Astrocyte of the cerebellum (primary cell): ENCODE results near the gene ZFP36L2.

Experiments used
- DNase-seq: peaks from one replicate; pipeline ENCODE4 v3.0.0-alpha.2; 2011; ENCODE audit warnings: low read depth
- H3K4me3 ChIP-seq: 2 replicates; pipeline ENCODE4 v1.5.1; 2011; ENCODE audit warnings: mild to moderate bottlenecking, low read depth, low read length, moderate library complexity
- in situ Hi-C: cut with HindIII; loops from 2 replicates; pipeline ENCODE4 v1.10.0; 2017; ENCODE audit warnings: low sequenced_read_pairs
- TF ChIP-seq, protein P1 (sequence below): IDR thresholded peaks from 2 replicates; pipeline ENCODE4 v1.5.1; 2012; ENCODE audit warnings: low read length, low read depth, moderate library complexity, mild to moderate bottlenecking; ENCODE audit errors: missing control alignments

The ZFP36L2 gene, protein sequence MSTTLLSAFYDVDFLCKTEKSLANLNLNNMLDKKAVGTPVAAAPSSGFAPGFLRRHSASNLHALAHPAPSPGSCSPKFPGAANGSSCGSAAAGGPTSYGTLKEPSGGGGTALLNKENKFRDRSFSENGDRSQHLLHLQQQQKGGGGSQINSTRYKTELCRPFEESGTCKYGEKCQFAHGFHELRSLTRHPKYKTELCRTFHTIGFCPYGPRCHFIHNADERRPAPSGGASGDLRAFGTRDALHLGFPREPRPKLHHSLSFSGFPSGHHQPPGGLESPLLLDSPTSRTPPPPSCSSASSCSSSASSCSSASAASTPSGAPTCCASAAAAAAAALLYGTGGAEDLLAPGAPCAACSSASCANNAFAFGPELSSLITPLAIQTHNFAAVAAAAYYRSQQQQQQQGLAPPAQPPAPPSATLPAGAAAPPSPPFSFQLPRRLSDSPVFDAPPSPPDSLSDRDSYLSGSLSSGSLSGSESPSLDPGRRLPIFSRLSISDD

DNA sequence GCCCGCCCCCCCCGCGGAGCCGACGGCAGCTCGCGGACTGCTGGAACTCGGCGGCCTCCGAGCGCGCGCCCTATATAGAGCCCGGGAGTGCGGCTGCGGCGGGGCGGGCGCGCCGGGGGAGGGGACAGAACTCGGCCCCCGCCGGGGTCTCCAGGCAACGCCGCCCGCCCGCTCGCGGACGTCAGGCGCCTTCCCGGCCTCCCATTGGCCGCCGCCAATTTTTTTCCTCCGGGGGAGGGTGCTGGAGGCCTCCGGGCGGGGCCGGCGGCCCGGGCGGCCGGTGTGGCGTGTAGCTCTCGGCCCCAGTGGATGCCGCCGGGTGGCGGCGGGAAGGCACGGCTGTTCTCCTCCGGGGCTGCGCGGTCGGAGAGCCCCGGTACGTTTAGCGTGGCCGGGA is at the start of gene ZFP36L2:
ZFP36L2 (minus strand) TSS at position 49 of the 397 bp plus-strand sequence. CDS start 291 bp downstream, outside the sequence.
- TF ChIP-seq, protein P1, sequence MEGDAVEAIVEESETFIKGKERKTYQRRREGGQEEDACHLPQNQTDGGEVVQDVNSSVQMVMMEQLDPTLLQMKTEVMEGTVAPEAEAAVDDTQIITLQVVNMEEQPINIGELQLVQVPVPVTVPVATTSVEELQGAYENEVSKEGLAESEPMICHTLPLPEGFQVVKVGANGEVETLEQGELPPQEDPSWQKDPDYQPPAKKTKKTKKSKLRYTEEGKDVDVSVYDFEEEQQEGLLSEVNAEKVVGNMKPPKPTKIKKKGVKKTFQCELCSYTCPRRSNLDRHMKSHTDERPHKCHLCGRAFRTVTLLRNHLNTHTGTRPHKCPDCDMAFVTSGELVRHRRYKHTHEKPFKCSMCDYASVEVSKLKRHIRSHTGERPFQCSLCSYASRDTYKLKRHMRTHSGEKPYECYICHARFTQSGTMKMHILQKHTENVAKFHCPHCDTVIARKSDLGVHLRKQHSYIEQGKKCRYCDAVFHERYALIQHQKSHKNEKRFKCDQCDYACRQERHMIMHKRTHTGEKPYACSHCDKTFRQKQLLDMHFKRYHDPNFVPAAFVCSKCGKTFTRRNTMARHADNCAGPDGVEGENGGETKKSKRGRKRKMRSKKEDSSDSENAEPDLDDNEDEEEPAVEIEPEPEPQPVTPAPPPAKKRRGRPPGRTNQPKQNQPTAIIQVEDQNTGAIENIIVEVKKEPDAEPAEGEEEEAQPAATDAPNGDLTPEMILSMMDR = peak; percentile 4
- peak within 1 kb of the TSS; percentile 92 for H3K4me3 ChIP-seq
- in situ Hi-C loops = loop anchor here (10.0 kb wide), 1 partner anchor 318 kb away; no protein-coding TSS in a partner anchor
- peak; percentile 83 for DNase-seq

DNA sequence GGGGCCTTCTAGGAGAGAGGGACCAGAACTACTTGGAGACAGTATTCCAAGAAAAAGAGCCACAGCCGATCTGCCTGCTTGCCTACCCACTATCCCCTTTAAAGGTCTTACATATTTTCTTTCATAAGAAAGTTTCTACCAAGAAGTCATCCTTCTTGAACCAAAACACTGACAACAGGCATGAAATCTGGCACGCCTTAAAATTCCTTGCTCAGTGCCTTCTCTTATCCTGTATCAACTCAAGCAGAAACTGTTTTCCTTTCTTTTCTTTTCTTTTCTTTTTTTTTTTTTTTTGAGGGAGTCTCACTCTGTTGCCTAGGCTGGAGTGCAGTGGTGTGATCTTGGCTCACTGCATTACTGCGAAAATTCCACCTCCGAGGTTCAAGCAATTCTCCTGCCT is 48.3 kb upstream of the ZFP36L2 start:
- TF ChIP-seq, protein P1 = no peak
- DNase-seq = no peak
- H3K4me3 ChIP-seq = no peak overlapping the region
- in situ Hi-C loops = no loop called here

DNA sequence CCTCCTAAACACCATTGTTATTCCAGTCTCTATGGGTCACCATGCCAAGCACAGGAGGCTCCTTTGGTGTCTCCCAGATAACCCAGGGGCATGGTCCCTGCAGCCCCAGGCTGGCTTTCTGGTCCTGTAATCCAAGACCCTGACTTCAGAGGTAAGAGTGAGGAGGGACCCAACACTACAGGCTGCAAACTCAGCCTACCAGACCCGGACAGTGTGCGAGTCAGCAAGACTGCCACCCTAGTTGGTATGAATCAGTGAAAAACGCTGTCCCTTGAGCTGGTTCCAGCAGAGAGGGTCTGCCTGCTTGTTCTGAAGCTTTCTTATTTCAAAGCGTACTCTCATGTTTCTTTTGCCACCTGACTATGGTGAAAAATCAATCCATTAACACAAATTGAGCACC is 47.6 kb upstream of the ZFP36L2 start:
- in situ Hi-C loops = no loop called here
- H3K4me3 ChIP-seq = no peak overlapping the region
- TF ChIP-seq, protein P1 = no peak
- no peak for DNase-seq

DNA sequence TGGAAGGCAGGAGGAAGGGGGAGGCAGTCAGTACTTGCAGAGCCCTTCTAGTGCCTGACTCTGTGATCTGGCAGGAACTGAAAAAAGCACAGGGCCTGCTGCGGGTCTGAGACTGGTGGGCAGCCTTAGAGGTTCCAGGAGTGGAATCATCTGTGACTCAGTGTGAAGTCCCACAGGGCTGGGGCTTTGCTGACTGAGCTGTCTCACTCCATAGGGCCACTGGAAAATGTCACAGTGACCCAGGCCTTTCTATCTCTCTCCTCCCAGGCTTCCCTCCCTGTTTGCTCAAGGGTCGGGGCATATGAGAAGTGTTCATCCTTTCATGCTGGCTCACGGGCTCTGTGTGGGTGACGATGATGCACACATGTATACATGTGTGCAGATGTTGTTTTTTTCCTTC is 47.1 kb upstream of the ZFP36L2 start:
- TF ChIP-seq, protein P1 = no peak
- no peak overlapping the region for H3K4me3 ChIP-seq
- no peak for DNase-seq
- in situ Hi-C loops = no loop called here

DNA sequence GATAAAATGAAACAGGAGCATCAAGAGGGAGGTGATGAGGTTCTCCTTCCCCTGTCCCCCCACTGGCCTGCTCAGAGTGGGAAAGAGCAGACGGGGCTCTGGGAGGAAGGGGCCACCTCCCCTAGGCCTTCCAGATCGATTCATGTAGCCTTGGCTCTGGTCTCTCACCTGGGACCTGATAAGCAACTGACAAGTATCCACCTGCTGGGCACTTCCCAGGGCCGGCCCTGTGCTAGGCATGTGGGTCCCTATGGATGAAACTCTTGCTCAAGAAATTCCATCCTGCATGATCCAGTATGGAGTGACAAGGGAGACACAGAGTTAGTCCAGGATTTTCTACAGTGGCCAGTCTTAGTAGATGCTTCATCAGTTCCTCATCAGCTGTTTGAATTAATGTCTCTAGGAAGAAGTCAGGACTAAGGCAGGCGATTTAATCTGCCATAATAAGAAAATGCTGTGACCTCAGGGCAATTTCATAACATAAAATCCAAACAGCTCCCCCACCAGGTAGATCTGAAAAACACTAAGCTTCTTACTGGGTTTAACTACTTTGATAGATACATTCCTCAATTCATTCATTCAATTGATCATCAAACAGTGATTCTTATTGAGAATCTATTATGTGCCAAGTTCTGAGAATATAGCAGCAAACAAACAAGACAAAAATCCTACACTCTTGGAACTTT is 44.7 kb upstream of the ZFP36L2 start:
- DNase-seq = no peak
- H3K4me3 ChIP-seq = no peak overlapping the region
- in situ Hi-C loops = no loop called here
- TF ChIP-seq, protein P1 = no peak

DNA sequence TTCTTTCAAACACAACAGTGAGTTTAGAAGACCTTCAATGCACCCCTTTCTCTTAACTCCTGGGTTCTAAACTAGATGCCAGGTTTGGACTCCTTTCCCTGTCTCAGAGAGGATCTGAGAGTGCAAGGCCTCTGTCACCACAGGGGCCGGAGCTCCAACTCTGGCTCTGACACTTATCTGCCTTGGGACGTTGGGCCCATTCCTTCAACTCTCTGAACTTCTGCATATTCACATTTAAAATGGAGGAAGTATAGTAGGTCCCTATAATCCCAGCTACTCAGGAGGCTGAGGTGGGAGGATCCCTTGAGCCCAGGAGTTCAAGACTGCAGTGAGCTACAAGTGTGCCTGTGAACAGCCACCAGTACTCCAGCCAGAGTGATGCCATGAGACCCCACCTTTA is 44.1 kb upstream of the ZFP36L2 start:
- DNase-seq = no peak
- H3K4me3 ChIP-seq = no peak overlapping the region
- in situ Hi-C loops = no loop called here
- TF ChIP-seq, protein P1 = no peak
